ENCODE results near the gene VPS37B.

Gene VPS37B

GRCh38 chr12:122848471-122849351, 47.2 kb downstream of the VPS37B start:
- no peaks in the 10 kb centered on the region for H3K79me2 ChIP-seq (ENCODE audit: insufficient read depth, low read length)
- no peak overlapping the region for H3K4me3 ChIP-seq (ENCODE audit: low read depth, low read length, poor library complexity, severe bottlenecking)
- no peak overlapping the region for H3K4me2 ChIP-seq (ENCODE audit: low read length)
- TF ChIP-seq EZH2 (IDR thresholded peaks at IDR 0.05; ENCODE audit: borderline replicate concordance, low read length) (no peak), CTCF (IDR thresholded peaks at IDR 0.05; ENCODE audit: low read length) (no peak)
- H3K4me1 ChIP-seq (ENCODE audit: insufficient read depth, low read length, severe bottlenecking) = peaks cover 5% of the 10 kb centered on the region
- H3K9ac ChIP-seq (ENCODE audit: low read length) = no peak overlapping the region
- no peak overlapping the region for H3K27ac ChIP-seq (ENCODE audit: low read depth, low read length, poor library complexity, severe bottlenecking)
- no peaks in the 10 kb centered on the region for H4K20me1 ChIP-seq (ENCODE audit: insufficient read depth, low read length)
- H3K9me3 ChIP-seq (ENCODE audit: low read length) = no peaks in the 10 kb centered on the region
- H3K36me3 ChIP-seq (ENCODE audit: insufficient read depth, low read length) = peaks cover 12% of the 10 kb centered on the region
- no peaks in the 10 kb centered on the region for H3K27me3 ChIP-seq (ENCODE audit: insufficient read depth, low read length)
- H2AFZ ChIP-seq (ENCODE audit: low read length) = no peak overlapping the region
- no peaks in the 10 kb centered on the region for H3F3A ChIP-seq (ENCODE audit: insufficient read depth, low read length)
- no peaks in the 10 kb centered on the region for H3K9me2 ChIP-seq (ENCODE audit: low read depth, low read length)

- TF ChIP-seq CTCF (IDR thresholded peaks at IDR 0.05; ENCODE audit: low read length) (no peak), EZH2 (IDR thresholded peaks at IDR 0.05; ENCODE audit: borderline replicate concordance, low read length) (no peak)
- Histone ChIP-seq H3K27ac (ENCODE audit: low read depth, low read length, poor library complexity, severe bottlenecking) (no peak overlapping the region), H3K4me1 (ENCODE audit: insufficient read depth, low read length, severe bottlenecking) (peaks cover 5% of the 10 kb centered on the region), H4K20me1 (ENCODE audit: insufficient read depth, low read length) (no peaks in the 10 kb centered on the region), H3F3A (ENCODE audit: insufficient read depth, low read length) (no peaks in the 10 kb centered on the region), H3K4me2 (ENCODE audit: low read length) (no peak overlapping the region), H3K36me3 (ENCODE audit: insufficient read depth, low read length) (peaks cover 12% of the 10 kb centered on the region), H3K9me2 (ENCODE audit: low read depth, low read length) (no peaks in the 10 kb centered on the region), H3K79me2 (ENCODE audit: insufficient read depth, low read length) (no peaks in the 10 kb centered on the region), H3K9me3 (ENCODE audit: low read length) (no peaks in the 10 kb centered on the region), H3K9ac (ENCODE audit: low read length) (no peak overlapping the region), H2AFZ (ENCODE audit: low read length) (no peak overlapping the region), H3K27me3 (ENCODE audit: insufficient read depth, low read length) (no peaks in the 10 kb centered on the region), H3K4me3 (ENCODE audit: low read depth, low read length, poor library complexity, severe bottlenecking) (no peak overlapping the region)
These were observed 48.0 kb downstream of the VPS37B start for GRCh38 chr12:122847921-122848421.

- H3K79me2 ChIP-seq (ENCODE audit: insufficient read depth, low read length) = no peaks in the 10 kb centered on the region
- no peaks in the 10 kb centered on the region for H3K9me2 ChIP-seq (ENCODE audit: low read depth, low read length)
- H3K27ac ChIP-seq (ENCODE audit: low read depth, low read length, poor library complexity, severe bottlenecking) = no peak overlapping the region
- H2AFZ ChIP-seq (ENCODE audit: low read length) = no peak overlapping the region
- no peaks in the 10 kb centered on the region for H3K27me3 ChIP-seq (ENCODE audit: insufficient read depth, low read length)
- TF ChIP-seq CTCF (IDR thresholded peaks at IDR 0.05; ENCODE audit: low read length) = no peak
- TF ChIP-seq EZH2 (IDR thresholded peaks at IDR 0.05; ENCODE audit: borderline replicate concordance, low read length) = no peak
- H3K9ac ChIP-seq (ENCODE audit: low read length) = no peak overlapping the region
- no peak overlapping the region for H3K4me2 ChIP-seq (ENCODE audit: low read length)
- peaks cover 12% of the 10 kb centered on the region for H3K36me3 ChIP-seq (ENCODE audit: insufficient read depth, low read length)
- H3K4me1 ChIP-seq (ENCODE audit: insufficient read depth, low read length, severe bottlenecking) = peaks cover 5% of the 10 kb centered on the region
- H3K9me3 ChIP-seq (ENCODE audit: low read length) = no peaks in the 10 kb centered on the region
- H4K20me1 ChIP-seq (ENCODE audit: insufficient read depth, low read length) = no peaks in the 10 kb centered on the region
- H3F3A ChIP-seq (ENCODE audit: insufficient read depth, low read length) = no peaks in the 10 kb centered on the region
- no peak overlapping the region for H3K4me3 ChIP-seq (ENCODE audit: low read depth, low read length, poor library complexity, severe bottlenecking)
These were observed 48.4 kb downstream of the VPS37B start for GRCh38 chr12:122847516-122847836.
